Fibroblast of skin of right quadriceps (primary cell): ENCODE measurements around the gene UQCRC2.
A peak's percentile ranks its signal among the peaks of the same experiment; 100 is the strongest.
"Not testable (repeated sequence)": the region's sequence is repeated elsewhere in the genome, so short reads cannot be mapped to it uniquely, and the experiment has no call there.

Experiments
- DNase-seq: peaks from one replicate; pipeline ENCODE4 v3.0.0-alpha.2; 2013

The UQCRC2 gene

GRCh38 chr16:21984062-21984461, 30.9 kb downstream of the UQCRC2 start:
- DNase-seq = no peak

- no peak for DNase-seq
Observed at GRCh38 chr16:21985524-21985923, 32.4 kb downstream of the UQCRC2 start.

GRCh38 chr16:21986692-21987246, 33.6 kb downstream of the UQCRC2 start:
- no peak for DNase-seq

- DNase-seq = no peak
Observed at GRCh38 chr16:21987498-21987897, 34.3 kb downstream of the UQCRC2 start.

GRCh38 chr16:21989133-21989532, 36.0 kb downstream of the UQCRC2 start:
- DNase-seq = peak; percentile 57

- no peak for DNase-seq
Observed at GRCh38 chr16:21989751-21990150, 36.6 kb downstream of the UQCRC2 start.

- DNase-seq = no peak
Observed at GRCh38 chr16:21990381-21990944, 37.3 kb downstream of the UQCRC2 start.

- DNase-seq = no peak
Observed at GRCh38 chr16:21991621-21992020, 38.5 kb downstream of the UQCRC2 start.

- DNase-seq = no peak
Observed at GRCh38 chr16:21994856-21995465, 41.8 kb downstream of the UQCRC2 start.

- DNase-seq = no peak
Observed at GRCh38 chr16:21996923-21997696, 43.9 kb downstream of the UQCRC2 start.

- DNase-seq = no peak
Observed at GRCh38 chr16:21997697-21998480, 44.7 kb downstream of the UQCRC2 start.

GRCh38 chr16:22001591-22001990, 48.4 kb downstream of the UQCRC2 start:
- DNase-seq = peak; percentile 39

GRCh38 chr16:22002047-22002446, 48.9 kb downstream of the UQCRC2 start:
- DNase-seq = not testable (repeated sequence)

- DNase-seq = no peak
Observed at GRCh38 chr16:22003195-22003594, 50.0 kb downstream of the UQCRC2 start.

- DNase-seq = no peak
Observed at GRCh38 chr16:22004341-22004740, 51.2 kb downstream of the UQCRC2 start.

GRCh38 chr16:22005746-22006145, 52.6 kb downstream of the UQCRC2 start:
- DNase-seq = no peak

GRCh38 chr16:22006636-22007035, 53.5 kb downstream of the UQCRC2 start:
- DNase-seq = no peak

- no peak for DNase-seq
Observed at GRCh38 chr16:22007159-22007508, 54.0 kb downstream of the UQCRC2 start.

- DNase-seq = peak; percentile 49
Observed at GRCh38 chr16:22007509-22008214, 54.5 kb downstream of the UQCRC2 start, which contains the start of gene MOSMO. Gene MOSMO, plus strand, starts transcription at chr16:22008111. Its CDS starts 191 bp downstream, at chr16:22008302.

GRCh38 chr16:22008215-22009059, 55.3 kb downstream of the UQCRC2 start:
- DNase-seq = no peak

GRCh38 chr16:22010902-22011301, 57.7 kb downstream of the UQCRC2 start:
- DNase-seq = no peak
